Left lung (tissue), 10 donors: ENCODE results near the gene ARFIP1. TPM values are rescaled to one million over a fixed set of nuclear protein-coding genes. Genes with fewer than 3 reads are reported as not detected.
A peak's percentile ranks its signal among the peaks of the same experiment; 100 is the strongest.

ENCODE experiments used
- ATAC-seq: fragments of 200-7000 bp; cut with Tn5 transposase; one replicate; pipeline ENCODE4 v1.9.1; 2020; ENCODE audit warnings: moderate library complexity
- DNase-seq, 4 donors: peaks; one replicate each; pipeline ENCODE4 v3.0.0-alpha.2; 2013 to 2020
- H3K27ac ChIP-seq, 2 donors: fragments of 200-600 bp; sonication (generic) in 1 of 2; one replicate each; pipeline versions ENCODE4 v1.5.0 to v1.8.0; 2020 to 2021
- H3K27me3 ChIP-seq, 2 donors: fragments of 200-600 bp; sonication (generic) in 1 of 2; one replicate each; pipeline versions ENCODE4 v1.5.0 to v1.8.0; 2020 to 2021
- H3K36me3 ChIP-seq, 2 donors: fragments of 200-600 bp; sonication (generic) in 1 of 2; one replicate each; pipeline versions ENCODE4 v1.5.0 to v1.8.0; 2020 to 2021
- H3K4me1 ChIP-seq, 2 donors: fragments of 200-600 bp; one replicate each; pipeline ENCODE4 v1.8.0; 2021
- H3K4me3 ChIP-seq, 2 donors: fragments of 200-600 bp; sonication (generic) in 1 of 2; one replicate each; pipeline versions ENCODE4 v1.5.0 to v1.8.0; 2020 to 2021; ENCODE audit warnings: mild to moderate bottlenecking in 1 of 2
- H3K9me3 ChIP-seq, 2 donors: fragments of 200-600 bp; sonication (generic) in 1 of 2; one replicate each; pipeline versions ENCODE4 v1.5.0 to v1.8.0; 2020 to 2021
- CTCF ChIP-seq, 2 donors: fragments of 200-600 bp; sonication (generic) in 1 of 2; IDR thresholded peaks; one replicate each; pipeline versions ENCODE4 v1.5.0 to v1.8.0; 2021; ENCODE audit warnings: antibody characterized with exemption in 2 of 2
- intact Hi-C, 2 donors: fragments of 100-400 bp; cut with DNase I; formaldehyde crosslinking; loops; one replicate each; pipeline versions ENCODE4 v1.11.2 to v1.14.2; 2022
- polyA plus RNA-seq, 6 donors: library from polyadenylated mRNA; unstranded; fragments of 120-200 nt; gene quantifications; one replicate each; pipeline ENCODE4 v1.2.1, GENCODE V29; 2013; ENCODE audit not compliant: insufficient read length in 6 of 6
- total RNA-seq, 2 donors: library from RNA; stranded (reverse); fragmentation: NEBNext Ultra II Directional; extraction: Animal tissue kit (Norgen Biotek cat#: 25700); gene quantifications; one replicate each; pipeline ENCODE4 v1.2.1, GENCODE V29; 2021
- donor health status: DM: no; HTN: yes; CAD: no.
- donor health status: DM: no; HTN: no; CAD: no.

ARFIP1 gene
- total and polyA plus RNA-seq, 8 donors, result 34.7 to 48.9 (median 45.5) TPM

GRCh38 chr4:152900395-152900794, 120.6 kb downstream of the ARFIP1 start:
- Histone ChIP-seq H3K4me3 (no peak overlapping the region), H3K27me3 (no peaks in the 10 kb centered on the region), H3K27ac (no peak overlapping the region), H3K36me3 (no peaks in the 10 kb centered on the region), H3K4me1 (peaks cover 0 to 24% of the 10 kb centered on the region in 2 donors), H3K9me3 (peaks cover 0 to 4% of the 10 kb centered on the region in 2 donors)
- no peak for DNase-seq
- intact Hi-C loops, result no loop called here
- no peak for ATAC-seq
- no peak for TF ChIP-seq CTCF (IDR thresholded peaks at IDR 0.05)

DNA sequence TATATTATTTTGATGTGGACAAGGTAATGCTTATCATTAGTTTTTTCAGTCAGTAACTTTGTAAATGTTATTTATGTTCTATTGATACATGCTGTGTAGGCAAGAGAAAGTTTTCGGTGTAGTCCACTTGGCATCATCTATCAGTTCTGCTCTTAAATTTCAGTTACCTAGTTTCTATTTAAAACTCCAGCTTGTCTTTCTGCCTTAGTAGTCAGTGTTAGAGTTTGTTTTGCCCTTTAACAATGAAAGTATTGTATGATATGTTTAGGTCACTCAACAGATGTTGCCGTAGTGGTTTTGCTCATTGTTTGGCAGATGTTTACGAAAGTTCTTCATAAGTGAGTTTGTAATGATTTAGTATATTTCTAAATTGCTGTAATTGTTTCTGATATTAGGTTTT, 121.5 kb downstream of the ARFIP1 start:
- no peaks in the 10 kb centered on the region for H3K27me3 ChIP-seq
- no peak overlapping the region for H3K4me3 ChIP-seq
- intact Hi-C loops, result no loop called here
- no peak for TF ChIP-seq CTCF (IDR thresholded peaks at IDR 0.05)
- ATAC-seq (no peak), DNase-seq (no peak)
- peaks cover 0 to 4% of the 10 kb centered on the region in 2 donors for H3K9me3 ChIP-seq
- peaks cover 0 to 18% of the 10 kb centered on the region in 2 donors for H3K4me1 ChIP-seq
- H3K27ac ChIP-seq, result no peak overlapping the region
- no peaks in the 10 kb centered on the region for H3K36me3 ChIP-seq

DNA sequence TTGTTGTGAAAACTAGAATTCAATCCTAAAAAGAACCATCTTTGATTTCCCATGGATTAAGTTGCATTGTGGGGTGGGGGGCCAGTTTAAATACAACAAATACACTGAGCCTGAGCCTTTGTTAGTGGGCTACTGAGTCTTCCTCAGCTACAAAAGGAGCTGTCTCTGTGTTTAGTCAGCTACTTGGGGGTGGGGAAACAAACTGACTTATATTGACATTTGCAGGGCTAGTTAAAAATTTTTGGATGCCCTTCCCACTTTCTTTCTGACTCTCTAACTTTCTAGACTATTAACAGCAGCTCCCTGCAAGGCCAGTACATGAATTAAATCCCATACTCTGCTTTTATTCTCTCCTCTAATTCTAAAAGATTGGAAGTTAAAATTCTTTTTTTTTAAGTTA, 123.9 kb downstream of the ARFIP1 start:
- Histone ChIP-seq H3K4me3 (no peak overlapping the region), H3K36me3 (no peaks in the 10 kb centered on the region), H3K27ac (no peak overlapping the region), H3K9me3 (peaks cover 0 to 4% of the 10 kb centered on the region in 2 donors), H3K4me1 (no peaks in the 10 kb centered on the region), H3K27me3 (no peaks in the 10 kb centered on the region)
- ATAC-seq (no peak), DNase-seq (no peak)
- no peak for TF ChIP-seq CTCF (IDR thresholded peaks at IDR 0.05)
- intact Hi-C loops, result no loop called here

GRCh38 chr4:152909901-152910300, 130.1 kb downstream of the ARFIP1 start:
- intact Hi-C loops, result no loop called here
- TF ChIP-seq CTCF (IDR thresholded peaks at IDR 0.05), result no peak
- DNase-seq (no peak), ATAC-seq (peak; percentile 87)
- H3K27me3 ChIP-seq, result no peaks in the 10 kb centered on the region
- H3K4me1 ChIP-seq, result no peaks in the 10 kb centered on the region
- no peak overlapping the region for H3K27ac ChIP-seq
- no peak overlapping the region for H3K4me3 ChIP-seq
- H3K36me3 ChIP-seq, result no peaks in the 10 kb centered on the region
- no peaks in the 10 kb centered on the region for H3K9me3 ChIP-seq

- no peaks in the 10 kb centered on the region for H3K36me3 ChIP-seq
- ATAC-seq, result peak; percentile 82
Observed at GRCh38 chr4:152910521-152910920, 130.8 kb downstream of the ARFIP1 start.

More at GRCh38 chr4:152910521-152910920, 130.8 kb downstream of the ARFIP1 start:
- no peak overlapping the region for H3K4me3 ChIP-seq
- DNase-seq, result no peak
- H3K9me3 ChIP-seq, result no peaks in the 10 kb centered on the region
- no peak for TF ChIP-seq CTCF (IDR thresholded peaks at IDR 0.05)
- H3K27ac ChIP-seq, result no peak overlapping the region
- H3K27me3 ChIP-seq, result no peaks in the 10 kb centered on the region
- intact Hi-C loops, result no loop called here
- H3K4me1 ChIP-seq, result no peaks in the 10 kb centered on the region
